Adipocyte (in vitro differentiated cells): ENCODE data around the gene MGAT5.

Experiments used
- DNase-seq: peaks from one replicate; pipeline ENCODE4 v3.0.0-alpha.2; 2015; ENCODE audit warnings: low read depth
- H3K27me3 ChIP-seq: replicated peaks from 2 replicates; pipeline ENCODE4 v1.7.0; 2013; ENCODE audit warnings: mild to moderate bottlenecking, low read length, moderate library complexity; ENCODE audit not compliant: control insufficient read depth, insufficient read depth
- H3K36me3 ChIP-seq: 2 replicates; pipeline ENCODE4 v1.7.0; 2013; ENCODE audit warnings: low read length, mild to moderate bottlenecking, moderate library complexity; ENCODE audit not compliant: control insufficient read depth, insufficient read depth, severe bottlenecking
- H3K4me1 ChIP-seq: 2 replicates; pipeline ENCODE4 v1.7.0; 2013; ENCODE audit warnings: mild to moderate bottlenecking, low read length, moderate library complexity; ENCODE audit not compliant: control insufficient read depth, insufficient read depth
- H3K4me3 ChIP-seq: 2 replicates; pipeline ENCODE4 v1.7.0; 2013; ENCODE audit warnings: mild to moderate bottlenecking, low read length, moderate library complexity
- H3K9ac ChIP-seq: 2 replicates; pipeline ENCODE4 v1.7.0; 2013; ENCODE audit warnings: mild to moderate bottlenecking, low read length, moderate library complexity
- H3K9me3 ChIP-seq: 2 replicates; pipeline ENCODE4 v1.7.0; 2013; ENCODE audit warnings: mild to moderate bottlenecking, low read length, moderate library complexity; ENCODE audit not compliant: control insufficient read depth

MGAT5 gene

DNA sequence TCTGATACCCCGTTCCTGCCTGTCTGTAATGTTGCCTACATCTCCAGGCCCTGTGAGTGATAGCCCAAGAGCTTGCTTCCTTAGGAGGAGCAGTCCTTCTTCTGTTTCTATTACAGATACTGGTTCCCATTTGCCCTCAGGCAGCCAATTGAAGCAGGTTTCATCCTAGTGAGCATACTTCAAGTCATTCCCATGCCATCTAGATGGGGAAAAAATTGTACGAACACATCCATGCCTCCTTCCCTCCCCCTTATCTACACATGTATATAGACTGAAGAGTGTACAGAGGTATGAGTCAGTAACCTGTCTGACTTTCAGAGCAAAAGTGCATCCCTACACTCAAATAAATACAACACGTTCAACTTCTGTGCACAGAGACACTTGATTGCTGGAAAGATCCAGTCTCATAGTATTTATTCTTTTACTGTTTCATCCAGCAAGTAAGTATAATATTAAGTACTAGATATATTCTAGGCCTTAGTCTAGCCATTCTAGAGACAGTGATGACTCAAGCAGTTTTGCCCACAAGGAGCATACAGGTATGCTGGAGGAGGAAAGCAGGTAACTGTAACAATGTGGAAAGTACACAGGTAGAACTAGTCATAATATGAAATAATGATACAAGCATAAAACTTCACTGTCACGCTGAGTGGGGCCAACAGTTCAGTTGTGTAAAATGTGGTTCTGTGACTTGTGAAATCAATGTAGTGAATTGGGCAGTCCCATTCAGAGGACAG, 153.4 kb downstream of the MGAT5 start:
- Histone ChIP-seq H3K9me3 (no peaks in the 10 kb centered on the region), H3K36me3 (no peaks in the 10 kb centered on the region), H3K9ac (no peak overlapping the region), H3K4me3 (no peak overlapping the region), H3K4me1 (peaks cover 49% of the 10 kb centered on the region), H3K27me3 (no peaks in the 10 kb centered on the region)
- no peak for DNase-seq

DNA sequence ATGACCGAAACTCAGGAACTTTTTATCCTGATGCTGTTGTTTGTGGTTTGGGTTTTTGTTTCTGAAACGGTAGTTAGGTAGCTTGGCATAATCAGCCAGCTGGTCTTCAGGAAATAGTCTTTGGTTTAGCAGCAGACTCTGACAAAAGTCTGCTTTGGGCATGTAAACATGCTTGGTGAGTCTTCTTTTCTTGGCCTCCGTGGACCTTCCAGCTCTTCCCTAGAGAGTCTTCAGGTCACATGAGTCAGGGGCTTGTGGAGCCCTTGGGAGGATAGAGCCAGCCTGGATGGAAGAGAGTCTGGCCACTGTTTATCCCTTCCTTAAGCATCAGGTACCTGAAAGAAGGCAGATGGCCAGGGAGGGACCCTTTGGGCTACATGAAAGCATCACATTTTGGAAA, 154.5 kb downstream of the MGAT5 start:
- no peak for DNase-seq
- no peaks in the 10 kb centered on the region for H3K36me3 ChIP-seq

DNA sequence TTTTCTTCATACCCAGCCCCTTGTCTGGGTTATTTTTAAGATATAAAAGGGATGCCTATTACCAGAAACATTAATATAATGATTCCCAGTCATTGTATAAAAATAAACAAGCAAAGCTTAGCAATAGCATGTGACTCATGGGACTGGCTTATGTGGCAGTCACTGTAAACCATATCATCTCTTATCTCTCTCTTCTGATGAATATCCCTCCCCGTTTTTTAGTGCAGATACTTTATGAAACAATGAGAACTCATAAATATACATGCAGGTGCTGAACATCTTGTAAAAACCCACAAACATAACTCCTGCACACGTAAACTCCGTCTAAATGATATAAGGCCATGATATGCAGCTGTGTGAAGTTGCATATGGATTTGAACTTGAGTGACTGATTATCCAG, 154.9 kb downstream of the MGAT5 start:
- DNase-seq: peak; percentile 22
- H3K4me3 ChIP-seq: no peak overlapping the region
- peaks cover 41% of the 10 kb centered on the region for H3K4me1 ChIP-seq

More for the DNA sequence above, 154.5 kb downstream of the MGAT5 start:
- Histone ChIP-seq H3K9ac (no peak overlapping the region), H3K9me3 (no peaks in the 10 kb centered on the region), H3K27me3 (no peaks in the 10 kb centered on the region), H3K4me1 (peaks cover 41% of the 10 kb centered on the region), H3K4me3 (no peak overlapping the region)

DNA sequence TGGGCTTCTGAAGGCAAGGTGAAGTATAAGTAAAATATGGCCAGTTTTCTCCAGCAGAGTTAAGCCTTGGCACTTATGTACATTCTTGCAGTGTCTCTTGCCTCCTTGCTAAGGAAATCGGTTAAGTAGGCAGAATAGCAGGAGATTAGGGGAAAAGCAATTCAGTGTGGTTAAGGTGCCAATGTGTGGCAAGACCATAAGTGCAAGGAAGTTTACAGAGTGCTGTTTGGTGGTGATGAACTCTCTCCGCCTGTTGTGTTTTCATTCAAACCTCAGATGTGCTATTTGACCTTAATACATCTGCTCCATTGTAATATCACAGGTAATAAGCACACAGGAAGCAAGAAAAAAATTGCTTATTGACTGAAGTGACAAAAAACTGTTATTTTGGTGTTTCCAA, 156.1 kb downstream of the MGAT5 start:
- H3K36me3 ChIP-seq: no peaks in the 10 kb centered on the region
- no peaks in the 10 kb centered on the region for H3K9me3 ChIP-seq
- H3K4me3 ChIP-seq: no peak overlapping the region
- no peaks in the 10 kb centered on the region for H3K27me3 ChIP-seq
- DNase-seq: no peak
- H3K4me1 ChIP-seq: peaks cover 37% of the 10 kb centered on the region
- no peak overlapping the region for H3K9ac ChIP-seq

More for the DNA sequence above, 154.9 kb downstream of the MGAT5 start:
- Histone ChIP-seq H3K27me3 (no peaks in the 10 kb centered on the region), H3K9ac (no peak overlapping the region), H3K9me3 (no peaks in the 10 kb centered on the region), H3K36me3 (no peaks in the 10 kb centered on the region)

DNA sequence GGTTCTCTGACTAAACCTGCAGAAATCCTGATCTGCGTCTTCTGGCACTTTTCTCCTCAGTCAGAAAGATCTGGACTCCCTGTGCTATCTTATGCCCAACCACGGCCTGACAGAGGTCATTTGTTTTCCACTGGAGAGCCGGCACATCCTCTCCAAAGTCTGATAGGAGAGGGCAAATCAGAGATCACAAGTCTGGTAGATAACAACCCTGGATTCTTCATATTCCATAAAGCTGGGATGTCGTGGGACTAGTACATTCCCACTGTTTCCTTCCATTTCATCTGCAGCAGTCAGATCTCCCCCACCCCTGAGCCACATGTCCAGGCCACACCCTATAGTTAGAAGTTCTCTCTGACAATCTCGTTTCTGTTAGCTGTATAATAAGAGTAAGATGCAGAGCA, 157.0 kb downstream of the MGAT5 start:
- Histone ChIP-seq H3K36me3 (no peaks in the 10 kb centered on the region), H3K4me1 (peaks cover 29% of the 10 kb centered on the region), H3K9ac (no peak overlapping the region), H3K4me3 (no peak overlapping the region), H3K27me3 (no peaks in the 10 kb centered on the region), H3K9me3 (no peaks in the 10 kb centered on the region)
- DNase-seq: no peak

DNA sequence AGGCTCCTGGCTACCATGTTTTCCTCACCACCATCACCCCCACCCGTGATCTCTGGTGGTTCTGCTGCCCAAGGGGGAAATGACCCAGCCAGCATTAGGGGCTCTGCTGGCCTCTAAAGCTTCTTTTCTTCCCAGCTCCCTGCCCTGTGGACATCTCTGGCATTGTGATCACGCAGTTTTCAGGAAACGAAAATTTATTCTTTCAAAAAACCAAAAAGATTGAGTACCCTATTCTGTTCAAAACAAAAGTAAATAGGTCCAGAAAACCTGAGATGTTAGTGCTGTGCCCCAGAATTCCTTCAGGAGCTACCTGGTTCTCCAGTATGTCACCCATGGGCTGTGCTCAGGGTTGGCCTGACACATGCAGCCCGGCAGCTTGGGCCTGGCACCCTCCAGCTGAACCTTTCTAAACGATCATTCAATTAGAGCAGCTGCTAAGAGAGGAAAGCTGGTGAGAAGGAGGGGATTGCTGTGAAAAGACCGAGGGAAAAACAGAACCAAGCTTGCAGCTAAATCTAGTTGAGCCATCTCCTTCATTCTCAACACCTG, 157.5 kb downstream of the MGAT5 start:
- Histone ChIP-seq H3K36me3 (no peaks in the 10 kb centered on the region), H3K27me3 (no peaks in the 10 kb centered on the region), H3K9ac (no peak overlapping the region), H3K4me3 (no peak overlapping the region), H3K4me1 (peaks cover 24% of the 10 kb centered on the region), H3K9me3 (no peaks in the 10 kb centered on the region)
- no peak for DNase-seq

DNA sequence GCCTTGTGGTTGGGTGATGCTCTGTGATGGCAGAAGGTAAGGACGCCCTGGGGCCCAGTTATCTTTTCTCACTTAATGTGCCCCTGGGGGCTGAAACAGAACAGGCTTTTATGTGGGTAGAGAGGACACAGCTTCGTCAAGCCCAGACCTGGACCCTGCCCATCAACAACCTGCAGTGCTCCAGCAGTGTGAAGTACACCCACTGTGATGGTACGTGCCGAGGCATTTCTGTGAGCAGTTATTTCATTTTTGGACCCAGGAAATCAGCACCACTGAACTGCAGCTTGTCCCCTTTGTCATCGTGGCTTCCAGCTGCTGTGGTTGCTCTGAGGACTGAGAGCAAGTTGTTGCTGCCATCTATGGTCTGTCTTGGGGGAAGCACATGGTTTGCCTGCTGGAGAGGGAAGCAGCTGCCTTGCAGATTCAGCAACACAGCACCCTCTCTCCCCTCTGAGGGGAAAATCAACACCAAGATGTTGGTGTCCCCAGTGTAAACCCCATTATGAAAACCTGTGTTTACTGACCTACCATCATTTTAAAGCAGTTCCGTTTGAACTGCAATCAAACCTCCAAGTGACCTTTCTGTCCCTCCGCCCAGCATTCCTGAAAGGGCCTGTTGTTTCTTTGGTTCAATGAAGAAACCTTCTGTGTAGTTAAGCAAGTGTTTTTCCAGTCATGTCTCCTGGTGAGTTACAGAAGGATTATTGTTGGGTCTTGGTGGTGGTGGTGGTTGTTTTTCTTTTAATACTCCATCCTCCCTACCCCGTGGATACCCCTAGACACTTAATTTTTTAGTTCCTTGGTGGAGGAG, 158.2 kb downstream of the MGAT5 start:
- no peak overlapping the region for H3K4me3 ChIP-seq
- peaks cover 23% of the 10 kb centered on the region for H3K4me1 ChIP-seq
- no peaks in the 10 kb centered on the region for H3K9me3 ChIP-seq
- H3K36me3 ChIP-seq: no peaks in the 10 kb centered on the region
- H3K9ac ChIP-seq: no peak overlapping the region
- peak; percentile 88 for DNase-seq
- H3K27me3 ChIP-seq: no peaks in the 10 kb centered on the region

DNA sequence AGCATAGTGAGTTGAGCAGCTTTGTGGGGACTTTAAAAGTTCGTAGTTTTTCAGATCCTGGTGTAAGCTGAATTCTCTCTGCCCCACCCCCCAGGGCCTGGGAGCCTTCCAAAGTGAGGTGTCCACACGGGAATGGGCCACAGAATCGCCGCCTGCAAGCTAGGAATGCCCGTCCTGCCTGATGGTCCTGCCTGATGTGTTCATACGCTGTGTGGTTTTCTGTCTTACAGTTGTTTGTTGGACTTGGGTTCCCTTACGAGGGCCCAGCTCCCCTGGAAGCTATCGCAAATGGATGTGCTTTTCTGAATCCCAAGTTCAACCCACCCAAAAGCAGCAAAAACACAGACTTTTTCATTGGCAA, 158.7 kb downstream of the MGAT5 start:
- no peak overlapping the region for H3K9ac ChIP-seq

DNA sequence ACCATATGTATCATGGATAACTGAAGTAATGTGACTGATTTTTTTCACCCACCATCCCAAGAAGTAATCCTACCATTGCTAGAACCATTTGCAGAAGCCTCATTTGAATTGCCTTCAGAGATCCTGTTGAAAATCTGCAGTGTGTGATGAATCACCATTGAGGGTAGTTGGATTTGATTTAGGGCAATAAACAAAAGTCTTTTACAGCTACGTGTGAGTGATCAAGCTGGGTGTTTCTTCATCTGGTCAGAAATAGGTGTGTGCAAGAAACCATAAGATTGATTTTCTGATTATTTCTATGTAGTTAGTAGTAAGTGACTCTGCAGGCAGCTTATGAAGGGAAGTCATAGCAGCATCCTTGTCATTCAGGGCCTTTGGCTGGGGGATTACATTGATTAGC, 159.6 kb downstream of the MGAT5 start:
- H3K27me3 ChIP-seq: no peaks in the 10 kb centered on the region
- H3K36me3 ChIP-seq: no peaks in the 10 kb centered on the region
- H3K4me3 ChIP-seq: no peak overlapping the region
- no peak overlapping the region for H3K9ac ChIP-seq
- peaks cover 21% of the 10 kb centered on the region for H3K4me1 ChIP-seq
- DNase-seq: peak; percentile 38
- H3K9me3 ChIP-seq: no peaks in the 10 kb centered on the region

More for the DNA sequence above, 158.7 kb downstream of the MGAT5 start:
- H3K9me3 ChIP-seq: no peaks in the 10 kb centered on the region
- no peaks in the 10 kb centered on the region for H3K27me3 ChIP-seq
- DNase-seq: no peak
- peaks cover 23% of the 10 kb centered on the region for H3K4me1 ChIP-seq
- no peak overlapping the region for H3K4me3 ChIP-seq
- H3K36me3 ChIP-seq: no peaks in the 10 kb centered on the region

DNA sequence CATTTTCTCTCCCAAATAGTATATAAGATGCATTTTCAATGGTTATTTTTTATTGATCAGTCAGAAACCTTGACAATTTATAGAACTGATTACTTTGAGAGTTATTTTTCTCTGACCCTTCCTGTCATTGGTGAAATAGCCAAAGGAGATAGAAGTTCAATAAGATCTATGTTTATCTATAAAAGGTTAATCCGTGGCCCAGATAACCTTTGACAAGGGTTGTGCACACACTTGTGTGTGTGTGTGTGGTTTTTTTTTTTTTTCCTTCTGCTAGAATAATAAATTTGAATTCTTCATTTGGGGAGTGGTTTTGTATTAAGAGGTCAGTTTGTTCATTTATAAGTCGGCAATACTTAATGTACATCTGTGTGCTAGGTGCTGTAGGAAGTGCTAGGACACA, 160.0 kb downstream of the MGAT5 start:
- Histone ChIP-seq H3K9ac (no peak overlapping the region), H3K4me3 (no peak overlapping the region), H3K27me3 (no peaks in the 10 kb centered on the region), H3K9me3 (no peaks in the 10 kb centered on the region), H3K4me1 (peaks cover 16% of the 10 kb centered on the region), H3K36me3 (no peaks in the 10 kb centered on the region)
- DNase-seq: no peak

DNA sequence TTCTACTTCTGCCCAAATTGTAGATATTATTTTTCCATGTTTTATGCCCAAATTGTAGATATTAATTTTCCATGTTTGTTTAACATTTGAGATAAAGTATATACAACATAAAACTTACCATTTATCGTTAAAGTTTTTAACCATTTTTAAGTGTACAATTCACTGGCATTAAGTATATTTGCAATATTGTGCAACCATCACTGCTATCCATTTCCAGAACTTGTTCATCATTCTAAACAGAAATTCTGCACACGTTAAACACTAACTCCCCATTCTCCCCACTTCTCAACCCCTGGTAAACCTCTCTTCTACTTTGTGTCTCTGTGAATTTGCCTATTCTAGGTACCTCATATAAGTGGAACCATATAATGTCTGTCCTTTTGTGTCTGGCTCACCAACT, 162.1 kb downstream of the MGAT5 start:
- no peaks in the 10 kb centered on the region for H3K36me3 ChIP-seq
- H3K9me3 ChIP-seq: no peaks in the 10 kb centered on the region
- no peaks in the 10 kb centered on the region for H3K27me3 ChIP-seq
- no peak overlapping the region for H3K4me3 ChIP-seq
- no peak for DNase-seq
- peaks cover 9% of the 10 kb centered on the region for H3K4me1 ChIP-seq
- H3K9ac ChIP-seq: no peak overlapping the region
